H1 (cell line): ENCODE data around the gene TRAP1. TPM values are rescaled to one million over a fixed set of nuclear protein-coding genes. Genes with fewer than 3 reads are reported as not detected.

Source experiments
- CTCF ChIA-PET: fragments of 300-600 bp; sonication (Branson Sonifier 250); formaldehyde crosslinking; loops from one replicate; lab custom pipeline; 2021; ENCODE audit not compliant: partially characterized antibody; lab: Charles Lee
- POLR2A ChIA-PET: fragments of 300-600 bp; sonication (Branson Sonifier 250); formaldehyde crosslinking; loops from one replicate; lab custom pipeline; 2021; ENCODE audit warnings: inconsistent platforms; ENCODE audit not compliant: partially characterized antibody; lab: Charles Lee
- DNase-seq, 2 experiments: peaks; one replicate each; pipeline versions ENCODE4 v3.0.0 to v3.0.0-alpha.2; 2010 to 2022; ENCODE audit warnings: low spot score in 2 of 2, low read depth in 1 of 2, mixed read lengths in 1 of 2
- FAIRE-seq: peaks from 2 replicates; lab custom pipeline; 2011; peaks lifted over from hg19 to GRCh38; lab: Jason Lieb, UNC
- H2AFZ ChIP-seq: 2 replicates; pipeline ENCODE4 v1.8.1; 2012; ENCODE audit warnings: low read length, inconsistent platforms
- H2AK5ac ChIP-seq: 2 replicates; pipeline ENCODE4 v1.6.1; 2013; ENCODE audit warnings: low read depth, low read length
- H2BK120ac ChIP-seq: replicated peaks from 2 replicates; pipeline ENCODE3; 2013; ENCODE audit warnings: low read depth, low read length, inconsistent platforms
- H2BK12ac ChIP-seq: 2 replicates; pipeline ENCODE4 v1.6.1; 2013; ENCODE audit warnings: low read depth, low read length
- H2BK15ac ChIP-seq: 2 replicates; pipeline ENCODE4 v1.6.1; 2013; ENCODE audit warnings: low read length
- H2BK20ac ChIP-seq: 2 replicates; pipeline ENCODE4 v1.6.1; 2013; ENCODE audit warnings: low read length
- H2BK5ac ChIP-seq: 2 replicates; pipeline ENCODE4 v1.6.1; 2013; ENCODE audit warnings: low read depth, low read length
- H3K14ac ChIP-seq: 2 replicates; pipeline ENCODE4 v1.6.1; 2013; ENCODE audit warnings: inconsistent platforms; ENCODE audit not compliant: insufficient read length
- H3K18ac ChIP-seq: 2 replicates; pipeline ENCODE4 v1.6.1; 2013; ENCODE audit warnings: low read length; ENCODE audit errors: extremely low read depth
- H3K23ac ChIP-seq: 2 replicates; pipeline ENCODE4 v1.6.1; 2013; ENCODE audit warnings: inconsistent platforms; ENCODE audit not compliant: insufficient read length
- H3K23me2 ChIP-seq: 2 replicates; pipeline ENCODE4 v1.6.1; 2013; ENCODE audit warnings: low read depth, low read length
- H3K27ac ChIP-seq: 2 replicates; pipeline ENCODE4 v1.6.1; 2011; ENCODE audit warnings: low read depth, low read length, inconsistent platforms
- H3K27me3 ChIP-seq, 4 experiments: replicated peaks in 1 of 4; 1 replicate in 1 of 4; 2 replicates in 3 of 4; pipeline versions ENCODE4 v1.6.1 to v1.8.1; 2011 to 2013; ENCODE audit warnings: low read length in 3 of 4, mild to moderate bottlenecking in 3 of 4, inconsistent platforms in 2 of 4, mixed read lengths in 2 of 4, moderate library complexity in 1 of 4; ENCODE audit not compliant: control insufficient read depth in 3 of 4, insufficient read depth in 3 of 4; ENCODE audit errors: extremely low read depth in 1 of 4
- H3K36me3 ChIP-seq, 4 experiments: 2 replicates each; pipeline versions ENCODE4 v1.6.1 to v1.8.1; 2011 to 2013; ENCODE audit warnings: mild to moderate bottlenecking in 4 of 4, low read length in 3 of 4, moderate library complexity in 2 of 4, control low read depth in 1 of 4, inconsistent platforms in 1 of 4; ENCODE audit not compliant: insufficient read depth in 4 of 4, control insufficient read depth in 2 of 4
- H3K4ac ChIP-seq: replicated peaks from 2 replicates; pipeline ENCODE3; 2013; ENCODE audit warnings: low read length, low read depth, mixed read lengths, inconsistent platforms; ENCODE audit not compliant: insufficient read length
- H3K4me1 ChIP-seq, 4 experiments: replicated peaks in 1 of 4; 1 replicate in 1 of 4; 2 replicates in 3 of 4; pipeline versions ENCODE4 v1.6.1 to v1.8.1; 2011 to 2013; ENCODE audit warnings: low read length in 3 of 4, inconsistent platforms in 2 of 4, mixed read lengths in 1 of 4; ENCODE audit not compliant: insufficient read depth in 4 of 4, control insufficient read depth in 3 of 4
- H3K4me2 ChIP-seq, 2 experiments: 2 replicates each; pipeline versions ENCODE4 v1.6.1 to v1.8.1; 2011 to 2013; ENCODE audit warnings: low read depth in 2 of 2, low read length in 2 of 2, control low read depth in 1 of 2, inconsistent platforms in 1 of 2, mild to moderate bottlenecking in 1 of 2; ENCODE audit not compliant: insufficient read depth in 1 of 2
- H3K4me3 ChIP-seq, 4 experiments: fragments of 200-600, 300-600 bp in 1 of 4; sonication (generic), shearing (Covaris generic), sonication (Bioruptor Twin) in 1 of 4; 2 replicates each; pipeline versions ENCODE4 v1.5.1 to v1.8.1; 2011 to 2016; ENCODE audit warnings: low read length in 4 of 4, low read depth in 3 of 4, control low read depth in 2 of 4, inconsistent platforms in 2 of 4, mild to moderate bottlenecking in 2 of 4, mixed read lengths in 1 of 4, moderate library complexity in 1 of 4; ENCODE audit not compliant: insufficient read depth in 2 of 4; ENCODE audit errors: extremely low read depth in 1 of 4
- H3K56ac ChIP-seq: replicated peaks from 2 replicates; pipeline ENCODE3; 2013; ENCODE audit warnings: low read depth, mild to moderate bottlenecking, mixed read lengths, low read length, inconsistent platforms; ENCODE audit not compliant: insufficient read length
- H3K79me1 ChIP-seq: 2 replicates; pipeline ENCODE4 v1.6.1; 2013; ENCODE audit warnings: low read depth, low read length, control low read depth
- H3K79me2 ChIP-seq, 2 experiments: 2 replicates each; pipeline versions ENCODE4 v1.6.1 to v1.8.1; 2012 to 2013; ENCODE audit warnings: low read length in 2 of 2, mild to moderate bottlenecking in 2 of 2, inconsistent platforms in 1 of 2; ENCODE audit not compliant: insufficient read depth in 2 of 2, control insufficient read depth in 1 of 2
- H3K9ac ChIP-seq, 4 experiments: replicated peaks in 1 of 4; 1 replicate in 1 of 4; 2 replicates in 3 of 4; pipeline versions ENCODE4 v1.6.1 to v1.8.1; 2011 to 2013; ENCODE audit warnings: low read depth in 3 of 4, low read length in 3 of 4, control low read depth in 2 of 4, mild to moderate bottlenecking in 2 of 4, moderate library complexity in 2 of 4, inconsistent platforms in 1 of 4; ENCODE audit errors: extremely low read depth in 1 of 4
- H3K9me3 ChIP-seq, 2 experiments: 2 replicates each; pipeline versions ENCODE4 v1.6.1 to v1.8.1; 2012 to 2013; ENCODE audit warnings: mild to moderate bottlenecking in 2 of 2, moderate library complexity in 2 of 2, control low read depth in 1 of 2, inconsistent platforms in 1 of 2, low read depth in 1 of 2, low read length in 1 of 2, mixed read lengths in 1 of 2; ENCODE audit not compliant: insufficient read depth in 2 of 2
- H4K20me1 ChIP-seq, 2 experiments: replicated peaks in 1 of 2; 2 replicates each; pipeline versions ENCODE3 to v1.8.1; 2011 to 2013; ENCODE audit warnings: inconsistent platforms in 2 of 2, low read length in 2 of 2, mild to moderate bottlenecking in 1 of 2; ENCODE audit not compliant: insufficient read depth in 2 of 2, control insufficient read depth in 1 of 2
- H4K5ac ChIP-seq: 2 replicates; pipeline ENCODE4 v1.6.1; 2013; ENCODE audit warnings: low read length, low read depth, mixed read lengths, inconsistent platforms; ENCODE audit not compliant: insufficient read length
- H4K8ac ChIP-seq: 2 replicates; pipeline ENCODE4 v1.8.0; 2013; ENCODE audit warnings: mild to moderate bottlenecking, moderate library complexity, low read length, inconsistent platforms; ENCODE audit not compliant: insufficient read depth; ENCODE audit errors: extremely low read depth
- H4K91ac ChIP-seq: replicated peaks from 2 replicates; pipeline ENCODE3; 2013; ENCODE audit warnings: low read length, mixed read lengths, inconsistent platforms; ENCODE audit not compliant: insufficient read length
- BRCA1 ChIP-seq: IDR thresholded peaks from 2 replicates; pipeline ENCODE4 v1.6.1; 2012; ENCODE audit warnings: low read depth, low read length, improper control_type of control experiment
- EGR1 ChIP-seq: IDR thresholded peaks from 2 replicates; pipeline ENCODE4 v1.6.1; 2011; ENCODE audit warnings: low read depth, low read length, borderline replicate concordance
- EP300 ChIP-seq, 2 experiments: IDR thresholded peaks; 1 replicate in 1 of 2; 2 replicates in 1 of 2; pipeline ENCODE4 v1.6.1; 2011 to 2012; ENCODE audit warnings: low read depth in 2 of 2, low read length in 2 of 2, mild to moderate bottlenecking in 2 of 2, borderline replicate concordance in 1 of 2, inconsistent platforms in 1 of 2, moderate library complexity in 1 of 2
- HDAC6 ChIP-seq: IDR thresholded peaks from one replicate; pipeline ENCODE4 v1.7.1; 2012; ENCODE audit warnings: low read depth, mild to moderate bottlenecking, inconsistent platforms, low read length, moderate library complexity
- JUN ChIP-seq: IDR thresholded peaks from 2 replicates; pipeline ENCODE4 v1.6.1; 2011; ENCODE audit warnings: low read depth, mild to moderate bottlenecking, improper control_type of control experiment, low read length
- KDM1A ChIP-seq: fragments of 200-600, 300-600 bp; sonication (generic); IDR thresholded peaks from 2 replicates; pipeline ENCODE4 v1.7.1; 2016; ENCODE audit warnings: mild to moderate bottlenecking, low read length, borderline replicate concordance
- NRF1 ChIP-seq: IDR thresholded peaks from 2 replicates; pipeline ENCODE4 v1.6.1; 2011; ENCODE audit warnings: mild to moderate bottlenecking, low read depth, low read length, improper control_type of control experiment
- SIN3A ChIP-seq, 2 experiments: IDR thresholded peaks in 1 of 2; conservative IDR thresholded peaks in 1 of 2; 2 replicates each; pipeline ENCODE4 v1.6.1; 2011 to 2012; ENCODE audit warnings: low read length in 2 of 2, improper control_type of control experiment in 1 of 2, low read depth in 1 of 2, mild to moderate bottlenecking in 1 of 2
- SIRT6 ChIP-seq: IDR thresholded peaks from one replicate; pipeline ENCODE4 v1.7.1; 2012; ENCODE audit warnings: low read length, inconsistent platforms
- SUZ12 ChIP-seq: fragments of 200-600 bp; sonication (generic); IDR thresholded peaks from 2 replicates; pipeline ENCODE4 v1.6.1; 2012; ENCODE audit warnings: mild to moderate bottlenecking, inconsistent platforms, low read length, moderate library complexity, mixed read lengths
- TBP ChIP-seq: IDR thresholded peaks from 2 replicates; pipeline ENCODE4 v1.6.1; 2011; ENCODE audit warnings: low read depth, low read length, improper control_type of control experiment
- YY1 ChIP-seq: IDR thresholded peaks from 2 replicates; pipeline ENCODE4 v1.6.1; 2011; ENCODE audit warnings: low read depth, mild to moderate bottlenecking, low read length
- WGBS, 2 experiments: shearing (Covaris generic) in 1 of 2; methylation state at CpG; one replicate each; pipeline versions ENCODE4 v1.1.6 to v1.1.7; 2013 to 2015; ENCODE audit warnings: low lambda C conversion rate in 2 of 2, mixed read lengths in 2 of 2, inconsistent platforms in 1 of 2, low coverage in 1 of 2, missing lambda C conversion rate in 1 of 2; ENCODE audit not compliant: insufficient replicate concordance in 2 of 2, insufficient coverage in 1 of 2, insufficient read length in 1 of 2; ENCODE audit errors: extremely low coverage in 1 of 2, missing lambda C conversion rate in 1 of 2; 5-methylcytosine and 5-hydroxymethylcytosine counted together
- polyA plus RNA-seq, 7 experiments: library from polyadenylated mRNA; depleted of rRNA in 3 of 7; stranded (reverse) in 5 of 7; unstranded in 2 of 7; fragments of >200 nt in 5 of 7; fragments of 200-250 nt in 2 of 7; gene quantifications; 1 replicate in 5 of 7; 2 replicates in 1 of 7; 4 replicates in 1 of 7; pipeline versions ENCODE4 v1.2.1 to v1.2.3, GENCODE V29; 2011 to 2013; ENCODE audit warnings: missing spikeins in 2 of 7, mixed read lengths in 2 of 7
- total RNA-seq: library from RNA; stranded (reverse); fragmentation: NEBNext Ultra II Directional; extraction: Animal tissue kit (Norgen Biotek cat#: 25700); gene quantifications from 2 replicates; pipeline ENCODE4 v1.2.1, GENCODE V29; 2021

TRAP1 gene
- total and polyA plus RNA-seq, 2 of the 8 experiments (the other 6 are each of a cell fraction or from before 2014, with no cell fraction given) = 215 to 283 TPM

DNA sequence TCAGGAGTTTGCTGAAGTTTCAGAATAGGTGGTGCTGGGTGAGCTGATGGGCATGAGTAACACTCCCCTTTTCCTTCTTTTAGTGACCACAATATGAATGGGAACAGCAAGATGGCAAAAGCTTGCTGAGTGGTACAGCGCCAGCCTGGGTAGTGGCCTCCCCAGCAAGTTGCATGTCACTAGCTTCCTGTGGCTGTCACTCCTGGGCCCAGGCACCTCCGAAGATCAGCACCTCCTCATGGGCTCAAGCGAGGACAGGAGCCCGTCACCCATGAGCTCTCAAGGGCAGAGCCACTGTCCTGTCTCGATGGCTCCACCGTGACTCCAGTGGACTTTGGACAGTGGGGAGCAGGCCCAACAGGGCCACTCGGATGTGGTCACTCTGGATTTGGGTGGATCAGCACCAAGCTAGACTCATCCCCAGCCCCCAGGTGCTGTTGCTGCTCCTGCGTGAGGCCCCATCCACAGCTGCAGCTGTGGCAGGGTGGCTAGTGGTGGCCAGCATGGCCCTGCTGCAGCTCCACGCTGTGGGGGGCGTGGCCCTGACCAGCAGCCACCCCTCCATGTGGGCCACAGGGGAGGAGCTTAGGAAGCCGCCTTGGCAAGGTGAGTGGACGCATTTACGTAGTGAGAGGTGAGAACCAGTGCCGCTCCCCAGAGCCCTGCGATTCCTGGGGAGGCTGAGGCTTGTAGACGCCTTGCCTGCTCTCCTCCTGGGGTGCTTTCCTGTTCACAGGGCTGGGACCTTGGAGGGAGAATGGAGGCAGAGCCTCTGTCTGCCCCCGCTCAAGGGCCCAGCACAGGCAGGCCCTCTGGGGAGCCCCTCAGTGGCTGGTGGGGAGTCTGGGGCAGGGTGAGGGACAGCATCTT, 76.5 kb downstream of the TRAP1 start:
- POLR2A ChIA-PET = interaction anchor here (1.0 to 2.4 kb wide), 4 partner anchors 9 to 29 kb away, joined by 3 to 10 read pairs (median 4); partner anchors contain the start of genes DNASE1 and SLX4
- peak in 1 of 2 experiments; percentile 46 for DNase-seq
- TF ChIP-seq SUZ12 (no peak), EGR1 (no peak), SIN3A (conservative IDR thresholded peaks at IDR 0.05 in 1 of 2, IDR thresholded peaks at IDR 0.05 in 1 of 2; ENCODE audit: low read depth in 1 of 2, low read length in 2 of 2) (no peak), NRF1 (no peak), JUN (no peak), HDAC6 (no peak), BRCA1 (no peak), SIRT6 (no peak), KDM1A (no peak), TBP (no peak), YY1 (no peak), EP300 (IDR thresholded peaks at IDR 0.05; ENCODE audit: borderline replicate concordance in 1 of 2, low read depth in 2 of 2, low read length in 2 of 2) (no peak)

More for the DNA sequence above, 76.5 kb downstream of the TRAP1 start:
- Histone ChIP-seq H3K14ac (no peak overlapping the region), H3K4me2 (no peak overlapping the region), H4K5ac (no peak overlapping the region), H2AK5ac (no peak overlapping the region), H3K36me3 (no peaks in the 10 kb centered on the region), H2BK5ac (peak overlapping the region; percentile 35), H2AFZ (no peak overlapping the region), H3K18ac (peak overlapping the region; percentile 66; the same call in 1 of the 2 replicates), H4K91ac (peak overlapping the region; percentile 32), H3K79me2 (no peaks in the 10 kb centered on the region), H3K9me3 (no peaks in the 10 kb centered on the region), H2BK15ac (peak overlapping the region; percentile 88; the same call in 1 of the 2 replicates), H3K4me3 (no peak overlapping the region), H3K9ac (no peak overlapping the region), H4K8ac (peak overlapping the region; percentile 19; the same call in 1 of the 2 replicates), H3K27me3 (no peaks in the 10 kb centered on the region), H3K56ac (no peak overlapping the region), H3K4me1 (peaks cover 14 to 30% (median 21%) of the 10 kb centered on the region in 4 experiments), H3K23ac (no peak overlapping the region), H2BK12ac (peak overlapping the region; percentile 85; the same call in 1 of the 2 replicates), H3K27ac (no peak overlapping the region), H4K20me1 (no peaks in the 10 kb centered on the region), H3K79me1 (peaks cover 2% of the 10 kb centered on the region), H3K23me2 (no peaks in the 10 kb centered on the region), H2BK120ac (peak overlapping the region; percentile 11), H3K4ac (no peak overlapping the region), H2BK20ac (no peak overlapping the region)
- CTCF ChIA-PET = interaction anchor here (0.6 to 2.4 kb wide), 6 partner anchors 9 to 37 kb away, joined by 3 to 10 read pairs (median 4); no protein-coding TSS in a partner anchor
- 90% methylated on average over 17 of the region's 17 CpGs; no CpG with 5 or more reads in 1 of the 2 experiments for WGBS, 2 experiments
- no peak for FAIRE-seq
